Suprapubic skin (tissue), 3 donors: ENCODE results near the gene TK2.

Experiments
- EP300 ChIP-seq: sonication (generic); formaldehyde crosslinking; IDR thresholded peaks from one replicate; pipeline ENCODE4 v1.6.1; 2017; ENCODE audit warnings: antibody characterized with exemption
- POLR2A ChIP-seq, 2 donors: fragments of 450-650 bp; IDR thresholded peaks; one replicate each; pipeline ENCODE4 v1.6.1; 2017; ENCODE audit warnings: antibody characterized with exemption in 2 of 2, mild to moderate bottlenecking in 2 of 2, moderate library complexity in 2 of 2
- TF ChIP-seq, protein P1 (sequence below), 2 donors: fragments of 200-600 bp in 1 of 2; fragments of 450-650 bp in 1 of 2; sonication (generic) in 1 of 2; IDR thresholded peaks; one replicate each; pipeline ENCODE4 v1.5.1; 2016 to 2019; ENCODE audit warnings: antibody characterized with exemption in 2 of 2, mild to moderate bottlenecking in 1 of 2, moderate library complexity in 1 of 2

DNA sequence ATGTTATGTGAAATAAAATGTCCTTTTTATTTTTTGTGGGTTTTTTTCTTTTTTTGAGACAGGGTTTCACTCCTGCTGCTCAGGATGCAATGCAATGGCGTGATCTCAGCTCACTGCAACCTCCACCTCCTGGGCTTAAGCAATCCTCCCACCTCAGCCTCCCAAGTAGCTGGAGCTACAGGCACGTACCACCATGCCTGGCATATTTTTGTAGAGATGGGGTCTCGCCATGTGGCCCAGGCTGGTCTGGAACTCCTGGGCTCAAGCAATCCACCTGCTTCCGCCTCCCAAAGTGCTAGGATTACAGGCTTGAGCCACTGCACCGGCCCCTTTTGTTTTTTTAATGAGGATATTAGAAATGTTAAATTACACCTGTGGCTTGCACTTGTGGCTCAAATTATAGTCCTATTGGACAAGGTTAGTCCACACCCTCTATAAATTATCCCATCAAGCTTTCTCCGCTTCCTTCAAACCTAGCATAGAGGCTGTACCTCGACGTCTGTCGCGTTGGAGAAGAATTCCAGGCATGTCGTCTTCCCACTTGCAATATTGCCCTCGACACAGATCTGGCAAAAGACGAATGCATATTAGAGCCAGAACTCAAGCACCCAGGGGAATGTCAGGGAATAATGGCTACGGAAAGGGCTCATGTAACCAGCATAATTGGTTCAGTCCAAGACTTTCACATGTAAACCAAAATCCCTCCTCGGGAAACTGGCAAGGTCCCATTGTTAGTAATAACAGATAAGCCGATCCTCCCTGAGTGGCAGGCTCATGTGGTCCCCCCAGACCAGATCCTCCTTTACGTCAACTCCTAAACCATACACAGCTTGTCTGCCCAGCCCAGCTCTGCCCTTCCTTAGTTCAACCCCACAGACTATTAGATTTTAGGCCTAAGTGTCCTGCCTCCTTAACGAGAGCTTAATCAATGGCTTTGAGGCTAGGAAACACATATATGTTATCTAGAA, 8.2 kb downstream of the TK2 start:
- no peak for TF ChIP-seq POLR2A (IDR thresholded peaks at IDR 0.05)
- TF ChIP-seq, protein P1, sequence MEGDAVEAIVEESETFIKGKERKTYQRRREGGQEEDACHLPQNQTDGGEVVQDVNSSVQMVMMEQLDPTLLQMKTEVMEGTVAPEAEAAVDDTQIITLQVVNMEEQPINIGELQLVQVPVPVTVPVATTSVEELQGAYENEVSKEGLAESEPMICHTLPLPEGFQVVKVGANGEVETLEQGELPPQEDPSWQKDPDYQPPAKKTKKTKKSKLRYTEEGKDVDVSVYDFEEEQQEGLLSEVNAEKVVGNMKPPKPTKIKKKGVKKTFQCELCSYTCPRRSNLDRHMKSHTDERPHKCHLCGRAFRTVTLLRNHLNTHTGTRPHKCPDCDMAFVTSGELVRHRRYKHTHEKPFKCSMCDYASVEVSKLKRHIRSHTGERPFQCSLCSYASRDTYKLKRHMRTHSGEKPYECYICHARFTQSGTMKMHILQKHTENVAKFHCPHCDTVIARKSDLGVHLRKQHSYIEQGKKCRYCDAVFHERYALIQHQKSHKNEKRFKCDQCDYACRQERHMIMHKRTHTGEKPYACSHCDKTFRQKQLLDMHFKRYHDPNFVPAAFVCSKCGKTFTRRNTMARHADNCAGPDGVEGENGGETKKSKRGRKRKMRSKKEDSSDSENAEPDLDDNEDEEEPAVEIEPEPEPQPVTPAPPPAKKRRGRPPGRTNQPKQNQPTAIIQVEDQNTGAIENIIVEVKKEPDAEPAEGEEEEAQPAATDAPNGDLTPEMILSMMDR (IDR thresholded peaks at IDR 0.05), result no peak
- TF ChIP-seq EP300, result no peak
